Measurements from ENCODE around the gene ZNF281.

GRCh38 chr1:200435200-200435780 lies 25.5 kb upstream of the ZNF281 start:
- TF ChIP-seq, protein P1, sequence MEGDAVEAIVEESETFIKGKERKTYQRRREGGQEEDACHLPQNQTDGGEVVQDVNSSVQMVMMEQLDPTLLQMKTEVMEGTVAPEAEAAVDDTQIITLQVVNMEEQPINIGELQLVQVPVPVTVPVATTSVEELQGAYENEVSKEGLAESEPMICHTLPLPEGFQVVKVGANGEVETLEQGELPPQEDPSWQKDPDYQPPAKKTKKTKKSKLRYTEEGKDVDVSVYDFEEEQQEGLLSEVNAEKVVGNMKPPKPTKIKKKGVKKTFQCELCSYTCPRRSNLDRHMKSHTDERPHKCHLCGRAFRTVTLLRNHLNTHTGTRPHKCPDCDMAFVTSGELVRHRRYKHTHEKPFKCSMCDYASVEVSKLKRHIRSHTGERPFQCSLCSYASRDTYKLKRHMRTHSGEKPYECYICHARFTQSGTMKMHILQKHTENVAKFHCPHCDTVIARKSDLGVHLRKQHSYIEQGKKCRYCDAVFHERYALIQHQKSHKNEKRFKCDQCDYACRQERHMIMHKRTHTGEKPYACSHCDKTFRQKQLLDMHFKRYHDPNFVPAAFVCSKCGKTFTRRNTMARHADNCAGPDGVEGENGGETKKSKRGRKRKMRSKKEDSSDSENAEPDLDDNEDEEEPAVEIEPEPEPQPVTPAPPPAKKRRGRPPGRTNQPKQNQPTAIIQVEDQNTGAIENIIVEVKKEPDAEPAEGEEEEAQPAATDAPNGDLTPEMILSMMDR (IDR thresholded peaks at IDR 0.05), result no peak
- no peak for TF ChIP-seq POLR2AphosphoS5 (IDR thresholded peaks at IDR 0.05)

All from esophagus muscularis mucosa (tissue), 3 donors.